H9 (cell line): ENCODE results near the gene ADAMTS17. TPM values are rescaled to one million over a fixed set of nuclear protein-coding genes. Genes with fewer than 3 reads are reported as not detected.

ENCODE experiments used
- DNase-seq: peaks from one replicate; pipeline ENCODE4 v3.0.0-alpha.2; 2017
- H2AFZ ChIP-seq: one replicate; pipeline ENCODE4 v1.6.1; 2013; ENCODE audit warnings: mild to moderate bottlenecking, low read length, control low read depth, moderate library complexity
- H2AK5ac ChIP-seq: 2 replicates; pipeline ENCODE4 v1.6.1; 2013; ENCODE audit warnings: low read length, control low read depth, mixed read lengths; ENCODE audit not compliant: insufficient read length
- H2BK120ac ChIP-seq: one replicate; pipeline ENCODE4 v1.6.1; 2013; ENCODE audit warnings: low read depth, mild to moderate bottlenecking, low read length, control low read depth, inconsistent platforms; ENCODE audit not compliant: poor library complexity, severe bottlenecking
- H2BK12ac ChIP-seq: 2 replicates; pipeline ENCODE4 v1.6.1; 2013; ENCODE audit warnings: low read length, control low read depth, mixed read lengths, low read depth; ENCODE audit not compliant: insufficient read length
- H2BK15ac ChIP-seq: 2 replicates; pipeline ENCODE4 v1.6.1; 2013; ENCODE audit warnings: low read depth, low read length, control low read depth
- H2BK20ac ChIP-seq: one replicate; pipeline ENCODE4 v1.6.1; 2013; ENCODE audit warnings: low read depth, mild to moderate bottlenecking, low read length, control low read depth, inconsistent platforms; ENCODE audit not compliant: poor library complexity, severe bottlenecking
- H2BK5ac ChIP-seq: 2 replicates; pipeline ENCODE4 v1.6.1; 2013; ENCODE audit warnings: low read length, control low read depth, mixed read lengths; ENCODE audit not compliant: insufficient read length
- H3K14ac ChIP-seq: 2 replicates; pipeline ENCODE4 v1.6.1; 2013; ENCODE audit warnings: low read length, control low read depth; ENCODE audit not compliant: insufficient read depth
- H3K18ac ChIP-seq: 2 replicates; pipeline ENCODE4 v1.6.1; 2013; ENCODE audit warnings: low read depth, mild to moderate bottlenecking, mixed read lengths, low read length, control low read depth; ENCODE audit not compliant: insufficient read length
- H3K23ac ChIP-seq: 2 replicates; pipeline ENCODE4 v1.6.1; 2013; ENCODE audit warnings: low read length, control low read depth, mixed read lengths, low read depth; ENCODE audit not compliant: insufficient read length
- H3K23me2 ChIP-seq: 2 replicates; pipeline ENCODE4 v1.6.1; 2013; ENCODE audit warnings: low read depth, mild to moderate bottlenecking, mixed read lengths, low read length, control low read depth; ENCODE audit not compliant: insufficient read length, poor library complexity, severe bottlenecking
- H3K27ac ChIP-seq: 2 replicates; pipeline ENCODE4 v1.5.1; 2013; ENCODE audit warnings: low read length, control low read depth, mixed read lengths, low read depth; ENCODE audit not compliant: insufficient read length
- H3K27me3 ChIP-seq: 2 replicates; pipeline ENCODE4 v1.6.1; 2013; ENCODE audit warnings: low read length, control low read depth, inconsistent platforms; ENCODE audit not compliant: insufficient read depth
- H3K4ac ChIP-seq: 2 replicates; pipeline ENCODE4 v1.6.1; 2013; ENCODE audit warnings: low read depth, mild to moderate bottlenecking, control low read depth, inconsistent platforms, low read length, moderate library complexity
- H3K4me1 ChIP-seq: 2 replicates; pipeline ENCODE4 v1.6.1; 2013; ENCODE audit warnings: low read length, control low read depth, inconsistent platforms; ENCODE audit not compliant: insufficient read depth
- H3K4me2 ChIP-seq: 2 replicates; pipeline ENCODE4 v1.6.1; 2013; ENCODE audit warnings: low read length, control low read depth, mixed read lengths; ENCODE audit not compliant: insufficient read length, insufficient read depth
- H3K56ac ChIP-seq: 2 replicates; pipeline ENCODE4 v1.6.1; 2013; ENCODE audit warnings: low read depth, mild to moderate bottlenecking, mixed read lengths, low read length, control low read depth; ENCODE audit not compliant: insufficient read length
- H3K79me1 ChIP-seq: 2 replicates; pipeline ENCODE4 v1.6.1; 2013; ENCODE audit warnings: low read depth, mild to moderate bottlenecking, moderate library complexity, low read length, control low read depth, inconsistent platforms; ENCODE audit not compliant: insufficient read depth, poor library complexity, severe bottlenecking
- H3K79me2 ChIP-seq: 2 replicates; pipeline ENCODE4 v1.6.1; 2013; ENCODE audit warnings: low read length, control low read depth, inconsistent platforms; ENCODE audit not compliant: insufficient read depth
- H3K9ac ChIP-seq: 2 replicates; pipeline ENCODE4 v1.6.1; 2013; ENCODE audit warnings: low read length, control low read depth, mixed read lengths; ENCODE audit not compliant: insufficient read length; ENCODE audit errors: extremely low read depth
- H3K9me3 ChIP-seq: one replicate; pipeline ENCODE4 v1.6.1; 2013; ENCODE audit warnings: low read depth, low read length, inconsistent platforms; ENCODE audit not compliant: control insufficient read depth
- H3T11ph ChIP-seq: one replicate; pipeline ENCODE4 v1.6.1; 2013; ENCODE audit warnings: mild to moderate bottlenecking, low read length, control low read depth, inconsistent platforms
- H4K20me1 ChIP-seq: one replicate; pipeline ENCODE4 v1.6.1; 2013; ENCODE audit not compliant: control insufficient read depth, insufficient read length, insufficient read depth
- H4K5ac ChIP-seq: 2 replicates; pipeline ENCODE4 v1.6.1; 2013; ENCODE audit warnings: low read depth, mild to moderate bottlenecking, mixed read lengths, low read length, control low read depth; ENCODE audit not compliant: insufficient read length
- H4K8ac ChIP-seq: replicated peaks from 2 replicates; pipeline ENCODE4 v1.6.1; 2013; ENCODE audit warnings: low read length, control low read depth, mixed read lengths, low read depth; ENCODE audit not compliant: insufficient read length
- H4K91ac ChIP-seq: 2 replicates; pipeline ENCODE4 v1.6.1; 2013; ENCODE audit warnings: low read depth, mild to moderate bottlenecking, moderate library complexity, mixed read lengths, low read length, control low read depth; ENCODE audit not compliant: insufficient read length
- H3K27ac Mint-ChIP-seq, 3 experiments: 2 replicates in 2 of 3; 3 replicates in 1 of 3; pipeline ENCODE4 v1.8.0; 2020 to 2021; ENCODE audit warnings: mixed read lengths in 3 of 3, mild to moderate bottlenecking in 1 of 3, moderate library complexity in 1 of 3
- H3K27me3 Mint-ChIP-seq: 2 replicates; pipeline ENCODE4 v1.8.0; 2021; ENCODE audit warnings: low read depth, mild to moderate bottlenecking, moderate library complexity, mixed read lengths
- H3K36me3 Mint-ChIP-seq, 3 experiments: 2 replicates in 2 of 3; 3 replicates in 1 of 3; pipeline ENCODE4 v1.8.0; 2020 to 2021; ENCODE audit warnings: low read depth in 3 of 3, mixed read lengths in 3 of 3; ENCODE audit not compliant: insufficient read depth in 1 of 3
- H3K4me1 Mint-ChIP-seq, 2 experiments: 2 replicates each; pipeline ENCODE4 v1.8.0; 2020; ENCODE audit warnings: mixed read lengths in 2 of 2
- H3K4me3 Mint-ChIP-seq, 2 experiments: 2 replicates in 1 of 2; 3 replicates in 1 of 2; pipeline ENCODE4 v1.8.0; 2020 to 2021; ENCODE audit warnings: mild to moderate bottlenecking in 2 of 2, mixed read lengths in 2 of 2, moderate library complexity in 1 of 2
- H3K9me3 Mint-ChIP-seq, 2 experiments: 2 replicates in 1 of 2; 3 replicates in 1 of 2; pipeline ENCODE4 v1.8.0; 2020; ENCODE audit warnings: mild to moderate bottlenecking in 2 of 2, mixed read lengths in 2 of 2, moderate library complexity in 1 of 2
- CTCF ChIP-seq: fragments of 200-600 bp; sonication (generic); conservative IDR thresholded peaks from 3 replicates; pipeline ENCODE4 v1.8.0; 2021; ENCODE audit warnings: antibody characterized with exemption, mild to moderate bottlenecking
- WGBS: extraction: QIAGEN DNeasy Blood & Tissue Kit; methylation state at CpG from one replicate; pipeline ENCODE4 v1.1.7; 2013; ENCODE audit warnings: missing lambda C conversion rate, low lambda C conversion rate, mixed read lengths; ENCODE audit not compliant: insufficient read length; ENCODE audit errors: extremely low coverage; 5-methylcytosine and 5-hydroxymethylcytosine counted together
- total RNA-seq: library from RNA; stranded (reverse); gene quantifications from 2 replicates; pipeline ENCODE4 v1.2.1, GENCODE V29; 2021

ADAMTS17 gene
- total RNA-seq, 1 experiment from 2014 or later: 2.9 TPM

- H3K27me3 Mint-ChIP-seq: no peaks in the 10 kb centered on the region
- no peak for DNase-seq
Observed at GRCh38 chr15:100297812-100298211, 44.0 kb downstream of the ADAMTS17 start.

More at GRCh38 chr15:100297812-100298211, 44.0 kb downstream of the ADAMTS17 start:
- Histone ChIP-seq H2AK5ac (no peak overlapping the region), H3K14ac (no peak overlapping the region; the same call in 1 of the 2 replicates), H3T11ph (no peak overlapping the region), H3K23me2 (no peaks in the 10 kb centered on the region), H2BK120ac (no peak overlapping the region), H3K79me2 (no peaks in the 10 kb centered on the region), H2BK20ac (no peak overlapping the region), H3K79me1 (no peaks in the 10 kb centered on the region), H4K20me1 (no peaks in the 10 kb centered on the region), H3K4me2 (no peak overlapping the region), H3K9me3 (no peaks in the 10 kb centered on the region), H4K5ac (no peak overlapping the region), H3K56ac (no peak overlapping the region), H2BK12ac (no peak overlapping the region), H3K9ac (no peak overlapping the region), H4K8ac (no peak overlapping the region), H2AFZ (no peak overlapping the region), H2BK15ac (no peak overlapping the region), H2BK5ac (no peak overlapping the region), H3K4me1 (no peaks in the 10 kb centered on the region), H3K18ac (no peak overlapping the region), H4K91ac (no peak overlapping the region), H3K4ac (no peak overlapping the region), H3K27me3 (no peaks in the 10 kb centered on the region), H3K23ac (no peak overlapping the region), H3K27ac (no peak overlapping the region)
- TF ChIP-seq CTCF: no peak
- H3K36me3 Mint-ChIP-seq: peaks cover 4 to 6% (median 6%) of the 10 kb centered on the region in 3 experiments; a peak in 4 of 7 replicates
- WGBS: no CpG with 5 or more reads among the region's 9 CpGs
- H3K4me1 Mint-ChIP-seq: no peaks in the 10 kb centered on the region
- H3K9me3 Mint-ChIP-seq: peaks cover 16 to 18% of the 10 kb centered on the region in 2 experiments
- H3K27ac Mint-ChIP-seq: no peak overlapping the region; a peak in 1 of 7 replicates
- H3K4me3 Mint-ChIP-seq: no peak overlapping the region
